NT2/D1 (cell line): ENCODE data around the gene RELN.

Experiments used
- SUZ12 ChIP-seq: IDR thresholded peaks from 2 replicates; pipeline ENCODE4 v1.6.1; 2011; ENCODE audit not compliant: insufficient read length, insufficient read depth; ENCODE audit errors: extremely low read depth
- YY1 ChIP-seq: IDR thresholded peaks from 2 replicates; pipeline ENCODE4 v1.6.1; 2011; ENCODE audit not compliant: insufficient read length, insufficient read depth
- ZNF274 ChIP-seq: IDR thresholded peaks from 2 replicates; pipeline ENCODE4 v1.6.1; 2011; ENCODE audit warnings: mild to moderate bottlenecking, low read depth, low read length

DNA sequence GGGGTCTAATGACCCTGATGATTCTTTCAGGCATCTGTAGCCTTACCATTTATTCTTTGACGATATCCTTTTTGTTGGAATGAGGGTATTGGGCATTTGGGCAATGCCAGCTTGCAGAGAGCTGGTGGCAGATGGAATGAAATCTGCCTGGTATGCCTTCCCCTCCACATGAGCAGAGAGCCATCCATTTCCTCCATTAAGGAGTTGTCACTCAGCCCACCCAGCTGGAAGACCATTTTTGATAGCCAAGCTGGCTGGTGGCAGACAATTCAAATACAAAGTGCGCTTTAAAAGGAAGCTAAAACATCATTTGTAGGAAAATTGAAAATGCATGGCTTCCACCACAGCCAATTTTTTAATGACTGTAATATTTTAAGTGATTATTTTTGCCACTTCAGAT lies 303.4 kb downstream of the RELN start:
- TF ChIP-seq ZNF274 (no peak), YY1 (no peak), SUZ12 (no peak)
